ENCODE measurements around the gene CHAT.

CHAT gene

DNA sequence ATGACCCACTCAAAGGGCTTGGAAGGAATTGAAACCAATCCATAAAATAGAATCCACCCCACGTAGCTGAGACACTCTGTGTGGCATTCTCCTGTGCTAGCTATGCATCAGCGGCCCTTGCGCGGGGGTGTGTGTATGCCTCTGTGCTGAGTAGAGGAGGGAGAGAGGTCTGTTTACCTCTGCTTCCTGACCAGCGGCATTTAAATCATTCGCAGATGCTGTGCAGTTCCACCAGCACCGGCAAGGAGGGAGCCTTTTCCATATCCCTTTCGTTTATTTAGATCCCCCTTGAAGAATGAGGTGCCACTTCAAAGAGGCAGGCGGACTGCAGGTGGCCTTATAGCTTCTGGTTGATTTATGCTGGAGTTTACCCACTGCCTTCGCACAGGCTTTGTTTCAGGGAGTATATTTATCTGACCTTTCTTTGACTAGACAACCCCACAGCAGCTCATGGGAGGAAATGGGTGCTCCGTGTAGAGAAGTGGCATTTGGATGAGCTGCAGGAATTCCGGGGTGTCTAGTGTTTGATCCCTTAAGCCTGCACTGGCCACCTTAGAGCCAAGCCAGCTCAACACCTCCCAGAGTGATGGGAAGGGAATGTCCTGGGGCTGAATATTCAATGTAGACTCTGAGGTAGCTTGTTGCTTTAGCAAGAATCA lies 77.0 kb downstream of the CHAT start:
- DNase-seq: no peak

- no peak for DNase-seq
Measured at GRCh38 chr10:49691588-49691987, 77.8 kb downstream of the CHAT start.

DNA sequence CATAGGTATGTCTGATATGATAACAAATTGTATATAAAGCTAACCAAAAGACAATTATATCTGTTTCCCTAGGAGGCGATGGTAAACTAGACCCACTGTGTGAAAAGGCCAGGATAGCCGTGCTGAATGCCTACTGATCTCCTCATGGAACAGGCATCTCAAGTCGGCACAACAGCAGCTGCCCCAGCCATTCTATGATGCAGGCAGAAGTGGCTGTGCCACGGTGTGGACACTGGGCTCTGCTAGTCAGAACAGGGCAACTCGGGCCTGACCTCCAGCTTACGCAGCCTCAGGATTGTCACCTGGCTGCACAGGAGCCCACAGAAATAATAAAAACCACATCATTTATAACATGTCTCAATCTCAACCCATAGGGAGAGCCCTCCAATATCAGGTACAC lies 80.6 kb downstream of the CHAT start:
- DNase-seq: no peak

- no peak for DNase-seq
Measured at GRCh38 chr10:49696311-49696710, 82.5 kb downstream of the CHAT start.

DNA sequence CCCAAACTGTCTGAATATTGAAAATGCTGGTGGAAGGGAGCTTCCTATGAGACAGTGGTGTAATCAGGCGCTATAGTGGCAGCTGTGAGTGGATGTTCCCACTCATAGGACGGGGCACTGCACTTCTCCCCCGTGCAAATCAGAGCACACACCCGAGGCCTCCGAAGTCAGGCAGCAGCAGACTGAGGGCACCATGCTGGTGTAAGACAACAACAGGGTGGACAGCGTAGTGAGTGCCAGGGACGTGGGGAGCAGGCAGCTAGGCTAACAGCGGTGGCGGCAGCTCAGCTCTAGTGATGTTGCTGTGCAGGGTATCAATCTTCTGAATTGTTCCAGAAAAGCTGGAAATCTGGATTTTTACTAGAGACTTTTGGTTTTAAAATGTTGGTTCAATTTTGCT lies 84.8 kb downstream of the CHAT start:
- no peak for DNase-seq

DNA sequence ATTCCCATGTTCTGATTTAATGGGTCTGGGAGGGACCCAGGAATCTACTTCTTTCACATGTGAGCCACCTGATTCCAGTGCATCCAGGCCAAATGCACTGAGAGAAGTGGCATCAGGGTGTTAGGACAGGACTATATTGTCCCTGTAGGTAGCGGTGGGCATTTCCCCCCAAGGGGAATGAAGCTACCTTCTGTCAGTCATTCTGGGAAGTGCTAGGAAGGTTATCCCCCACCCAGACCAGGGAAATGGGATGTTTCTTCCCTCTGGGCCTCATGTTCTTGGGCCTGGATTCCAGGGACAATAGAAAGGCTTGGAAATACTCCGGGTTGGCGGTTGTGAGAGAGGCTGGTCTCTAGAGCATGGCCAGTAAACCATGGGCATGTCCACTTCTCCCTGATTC lies 86.4 kb downstream of the CHAT start:
- no peak for DNase-seq

- DNase-seq: no peak
Measured at GRCh38 chr10:49700997-49701396, 87.2 kb downstream of the CHAT start.

GRCh38 chr10:49707585-49707984 lies 93.7 kb downstream of the CHAT start:
- no peak for DNase-seq

DNA sequence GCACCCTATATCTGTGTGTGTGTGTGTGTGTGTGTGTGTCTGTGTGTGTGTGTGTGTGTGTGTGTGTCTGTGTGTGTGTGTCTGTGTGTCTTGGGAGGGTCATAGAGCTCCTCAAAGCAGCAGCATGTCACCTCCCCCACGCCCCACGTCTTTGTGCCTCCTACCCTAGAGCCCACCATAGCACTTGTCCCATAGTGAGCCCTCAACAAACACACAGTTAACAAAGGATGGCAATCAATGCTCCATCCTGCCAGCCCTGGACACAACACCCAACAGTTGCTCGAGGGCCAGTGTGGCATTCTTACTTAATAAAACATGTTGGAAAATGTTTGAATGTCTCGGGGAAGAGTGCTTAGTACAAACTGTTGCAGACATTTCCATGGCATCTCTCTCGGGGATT lies 96.1 kb downstream of the CHAT start:
- DNase-seq: no peak

- DNase-seq: no peak
Measured at GRCh38 chr10:49710966-49711365, 97.1 kb downstream of the CHAT start.

DNA sequence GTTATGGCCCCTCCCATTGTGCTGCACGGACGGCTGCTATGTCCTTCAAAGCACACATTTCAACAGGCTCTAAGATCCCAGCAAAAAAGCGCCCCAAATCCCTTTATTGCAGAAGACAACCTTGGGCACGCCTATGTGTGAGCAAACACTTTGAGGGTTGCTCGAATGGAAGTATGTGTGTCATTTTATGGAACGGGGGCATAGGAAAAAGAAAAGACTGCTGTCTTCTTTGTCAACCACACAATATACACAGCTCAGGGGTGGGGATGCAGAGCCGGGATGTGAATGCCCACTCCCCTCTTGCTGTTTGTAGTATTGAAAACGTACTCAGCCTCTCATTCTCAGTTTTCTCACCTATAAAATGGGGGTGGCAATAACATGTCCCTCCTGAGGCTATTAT lies 97.6 kb downstream of the CHAT start:
- no peak for DNase-seq

DNA sequence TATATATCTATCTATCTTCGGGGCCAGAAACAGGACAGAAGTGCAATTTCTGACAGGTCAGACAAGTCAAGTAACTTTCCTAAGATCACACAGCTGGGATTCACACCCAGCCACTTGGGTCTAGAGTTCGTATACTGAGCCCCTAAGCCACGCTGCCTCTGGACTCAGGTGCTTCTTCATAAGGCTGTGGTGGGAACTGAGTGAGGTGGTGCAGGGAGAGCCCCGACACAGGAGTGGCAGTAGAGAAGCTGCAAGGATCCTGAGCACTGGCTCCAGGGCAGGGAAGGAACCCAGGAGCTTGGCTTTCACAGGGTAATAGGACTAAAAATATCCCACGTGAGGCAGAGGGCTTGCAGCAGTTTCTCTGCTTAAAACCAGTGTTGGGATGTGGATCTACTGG lies 99.4 kb downstream of the CHAT start:
- no peak for DNase-seq

Measured in eye (tissue), 1 donor.